NCI-H1092 (cell line): ENCODE results near the gene TBC1D22A.

Source experiments
- DNase-seq: peaks from one replicate; lab custom pipeline; 2025; lab: John Stamatoyannopoulos, UW

The TBC1D22A gene

DNA sequence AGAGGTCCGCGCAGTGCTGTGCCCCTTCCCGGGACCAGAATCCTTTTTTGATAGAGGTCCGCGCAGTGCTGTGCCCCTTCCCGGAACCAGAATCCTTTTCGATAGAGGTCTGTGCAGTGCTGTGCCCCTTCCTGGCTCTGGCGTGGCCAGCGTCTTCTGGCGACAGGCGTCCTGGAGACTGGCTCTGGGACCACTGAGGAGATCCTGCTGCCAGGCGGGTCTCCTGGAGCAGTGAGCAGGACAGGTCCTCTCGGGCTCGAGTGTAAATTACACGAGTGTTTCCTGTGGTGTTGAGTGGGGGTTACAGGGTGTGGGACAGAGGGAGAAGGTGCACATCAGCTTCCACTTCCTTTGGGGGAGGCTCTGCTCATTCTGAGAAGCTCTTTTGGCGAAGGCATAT, 98.1 kb downstream of the TBC1D22A start:
- DNase-seq, result no peak

DNA sequence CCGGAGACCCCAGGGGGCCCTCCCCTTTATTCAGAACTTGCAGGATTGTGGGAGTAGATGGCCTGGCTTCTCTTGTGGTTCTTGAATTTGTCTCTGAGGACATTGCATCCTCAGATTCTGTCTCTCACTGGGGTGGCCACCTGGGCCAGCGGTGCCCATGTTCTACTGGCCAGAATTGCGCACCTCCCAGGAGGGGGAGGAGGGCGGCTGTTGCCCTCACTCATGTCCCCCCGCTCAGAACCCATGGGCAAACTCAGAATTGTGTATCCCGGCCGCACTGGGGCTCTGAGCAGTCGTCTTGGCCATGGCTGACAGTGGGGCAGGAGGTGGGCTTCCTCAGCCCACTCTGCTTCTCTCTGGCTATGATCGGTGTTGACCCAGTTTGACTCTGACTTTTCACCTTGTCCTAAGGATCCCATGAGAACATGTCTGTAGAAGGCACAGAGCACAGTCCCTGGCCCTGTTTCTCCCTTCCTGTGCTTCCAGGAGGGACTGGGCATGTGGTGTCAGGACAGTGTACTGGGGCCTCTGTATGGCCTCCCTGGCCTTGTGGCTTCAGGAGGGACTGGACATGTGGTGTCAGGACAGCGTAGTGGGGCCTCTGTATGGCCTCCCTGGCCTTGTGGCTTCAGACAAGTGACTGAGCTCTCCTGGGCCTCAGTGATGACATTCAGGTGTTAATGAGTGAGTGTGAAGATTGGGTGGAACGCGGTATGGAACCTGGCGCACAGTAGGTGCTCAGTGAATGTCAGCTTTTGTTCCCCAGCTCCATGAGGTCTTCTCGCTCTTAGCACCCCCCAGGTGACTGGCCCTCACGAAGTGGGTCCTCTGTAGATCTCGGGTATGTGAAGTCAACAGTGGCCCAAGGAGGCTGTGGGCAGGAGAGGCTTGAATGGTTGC, 99.3 kb downstream of the TBC1D22A start:
- DNase-seq, result no peak

- no peak for DNase-seq
Measured at GRCh38 chr22:46862418-46863324, 100.2 kb downstream of the TBC1D22A start.

DNA sequence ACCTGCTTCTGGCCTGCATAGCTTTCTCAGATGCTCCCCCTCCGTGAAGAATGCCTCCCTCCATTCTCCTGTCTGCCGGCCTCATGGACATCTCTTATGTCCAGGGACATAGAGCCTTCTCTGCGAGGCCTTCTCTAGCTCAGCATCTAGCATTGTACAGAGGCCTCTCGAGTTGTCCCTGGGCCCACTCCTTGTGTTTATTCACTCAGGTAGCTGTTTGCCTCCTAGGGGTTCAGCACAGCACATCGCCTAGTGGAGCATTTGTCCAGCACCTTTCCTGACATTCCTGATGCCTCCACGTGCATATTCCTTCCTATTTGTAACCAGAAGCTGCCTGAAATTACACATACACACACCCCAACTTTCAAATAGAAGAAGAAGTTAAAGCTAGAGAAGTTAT, 101.3 kb downstream of the TBC1D22A start:
- no peak for DNase-seq

- no peak for DNase-seq
Measured at GRCh38 chr22:46864314-46865051, 102.0 kb downstream of the TBC1D22A start.

- DNase-seq, result no peak
Measured at GRCh38 chr22:46865052-46865434, 102.6 kb downstream of the TBC1D22A start.

DNA sequence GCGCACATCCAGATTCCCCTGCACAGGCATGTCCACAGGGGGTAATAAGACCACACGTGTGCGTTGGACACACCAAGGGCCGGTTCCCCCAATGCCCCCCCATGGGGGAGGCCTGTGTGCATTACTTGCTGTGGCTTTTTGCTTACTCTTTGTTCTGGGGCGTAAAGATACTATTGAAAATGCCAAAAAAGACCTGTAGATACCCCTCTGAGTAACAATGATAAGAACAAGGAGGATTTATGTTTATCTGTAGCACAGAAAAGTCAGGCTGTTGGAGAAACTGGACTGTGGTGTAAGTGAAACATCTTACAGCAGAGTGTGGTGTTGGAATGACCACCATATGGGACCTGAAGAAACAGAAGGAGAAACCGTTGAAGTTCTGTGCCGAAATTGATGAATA, 103.2 kb downstream of the TBC1D22A start:
- no peak for DNase-seq

DNA sequence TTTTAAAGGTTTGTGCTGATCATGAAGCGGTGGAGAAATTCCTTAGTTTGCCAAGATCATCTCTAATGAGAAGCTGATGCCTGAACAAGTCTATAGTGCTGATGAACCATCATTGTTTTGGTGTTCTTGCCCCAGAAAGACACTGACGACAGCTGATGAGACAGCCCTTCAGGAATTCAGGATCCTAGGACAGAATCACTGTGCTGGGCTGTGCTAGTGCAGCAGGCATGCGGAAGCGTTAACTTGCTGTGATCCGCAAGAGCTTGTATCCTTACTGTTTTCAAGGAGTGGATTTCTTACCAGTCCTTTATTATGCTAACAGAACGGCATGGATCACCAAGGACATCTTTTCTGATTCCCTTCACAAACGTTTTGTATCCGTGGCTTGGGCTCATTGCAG, 104.1 kb downstream of the TBC1D22A start:
- no peak for DNase-seq

- DNase-seq, result no peak
Measured at GRCh38 chr22:46867106-46867505, 104.7 kb downstream of the TBC1D22A start.

- no peak for DNase-seq
Measured at GRCh38 chr22:46869329-46869728, 106.9 kb downstream of the TBC1D22A start.

- DNase-seq, result no peak
Measured at GRCh38 chr22:46869831-46870441, 107.5 kb downstream of the TBC1D22A start.

DNA sequence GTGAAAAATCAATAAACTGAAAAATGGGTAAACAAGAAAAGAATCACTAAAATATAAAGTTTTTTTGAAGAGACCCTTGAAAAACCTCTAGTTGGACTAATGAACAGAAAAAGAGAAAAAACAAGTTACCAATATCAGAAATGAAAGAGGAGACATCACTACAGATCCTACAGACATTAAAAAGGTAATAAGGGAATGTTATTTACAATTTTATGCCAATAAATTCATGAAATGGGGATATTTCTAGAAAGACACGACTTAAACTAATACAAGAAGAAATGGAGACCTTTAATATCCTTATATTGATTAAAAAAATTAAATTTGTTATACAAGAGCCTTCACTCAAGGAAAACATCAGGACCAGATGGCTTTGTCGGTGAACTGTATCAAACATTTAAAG, 109.4 kb downstream of the TBC1D22A start:
- no peak for DNase-seq

DNA sequence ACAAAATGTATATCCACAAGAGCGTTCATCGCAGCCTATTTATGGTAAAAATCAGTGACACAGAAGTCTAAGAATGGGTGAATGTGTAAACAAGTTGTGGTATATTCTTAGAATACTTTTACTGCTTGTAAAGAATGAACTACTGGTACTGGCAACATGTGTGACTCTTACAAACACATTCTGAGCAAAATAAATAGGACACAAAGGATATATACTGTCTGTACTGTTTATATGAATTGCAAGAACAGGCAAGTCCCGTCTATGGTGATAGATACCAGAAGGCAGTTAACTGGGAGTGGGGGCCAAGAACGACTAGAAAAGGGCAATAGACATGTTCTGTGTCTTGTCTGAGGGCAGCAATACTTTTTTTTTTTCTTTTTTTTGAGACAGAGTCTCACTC, 112.6 kb downstream of the TBC1D22A start:
- DNase-seq, result no peak

DNA sequence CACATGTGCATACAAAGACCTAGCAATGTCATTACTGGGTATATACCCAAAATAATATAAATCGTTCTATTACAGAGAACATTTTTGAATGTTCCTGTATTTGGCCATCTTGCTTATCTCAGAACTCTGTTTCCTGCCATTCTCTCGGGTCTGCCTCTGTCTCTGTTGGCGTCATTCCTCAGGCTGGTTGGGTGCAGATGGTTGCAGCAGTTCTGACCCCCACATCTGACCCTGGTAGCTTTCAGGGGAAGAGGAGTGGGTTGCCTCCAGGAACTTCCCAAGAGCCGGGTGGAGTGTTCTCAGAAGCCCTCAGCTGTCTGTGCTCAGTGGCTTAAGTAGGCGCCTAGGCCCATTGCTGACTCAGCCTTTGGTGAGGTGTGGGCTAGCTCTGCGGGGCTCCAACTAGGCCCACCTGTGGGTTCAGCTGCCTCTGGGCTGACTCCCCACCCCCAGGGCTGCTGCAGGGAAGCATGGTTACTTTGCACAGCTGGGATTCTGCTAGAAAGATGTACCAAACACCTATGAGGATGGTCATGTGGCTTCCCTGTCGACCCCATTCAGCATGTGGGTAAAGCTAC, 114.0 kb downstream of the TBC1D22A start:
- no peak for DNase-seq

DNA sequence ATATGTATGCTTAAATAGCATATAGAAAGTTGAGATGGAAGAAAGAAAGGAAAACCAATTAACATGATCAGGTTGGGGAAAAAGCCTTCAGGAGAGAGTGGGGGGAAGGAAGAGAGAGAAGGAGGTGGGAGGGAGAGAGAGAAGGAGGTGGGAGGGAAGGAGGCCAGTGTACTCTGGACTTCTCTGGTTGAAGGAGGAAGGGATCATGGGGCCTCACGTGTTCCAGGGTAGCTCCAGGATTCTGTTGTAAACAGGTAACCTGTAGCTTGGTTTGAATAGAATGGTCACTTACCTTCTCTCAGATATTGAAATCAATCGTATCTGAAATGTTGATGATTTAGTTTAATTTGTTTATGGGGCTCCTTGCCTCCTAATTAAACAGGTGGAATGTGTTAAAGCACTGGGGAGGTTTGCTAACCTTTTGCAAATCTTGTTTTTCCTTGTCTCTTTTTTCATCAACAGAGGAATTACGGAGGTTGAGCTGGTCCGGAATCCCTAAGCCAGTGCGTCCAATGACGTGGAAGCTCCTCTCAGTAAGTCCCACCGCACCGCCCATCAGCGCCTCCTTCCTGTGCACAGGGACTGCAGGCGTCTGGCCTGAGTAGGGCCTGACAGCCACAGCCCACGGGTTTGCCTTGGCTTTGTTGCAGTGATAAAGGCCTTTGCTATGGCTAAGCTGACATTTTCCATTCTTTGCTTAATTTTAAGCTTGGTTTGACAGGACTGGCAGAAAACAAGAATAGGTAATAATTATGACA, 115.9 kb downstream of the TBC1D22A start:
- no peak for DNase-seq

GRCh38 chr22:46879083-46879482, 116.6 kb downstream of the TBC1D22A start:
- DNase-seq, result no peak

GRCh38 chr22:46881373-46882118, 119.1 kb downstream of the TBC1D22A start:
- no peak for DNase-seq

- DNase-seq, result no peak
Measured at GRCh38 chr22:46883092-46883910, 120.9 kb downstream of the TBC1D22A start.

- no peak for DNase-seq
Measured at GRCh38 chr22:46884365-46884764, 121.9 kb downstream of the TBC1D22A start.
